Measurements from ENCODE around the gene ESRP2. TPM values are rescaled to one million over a fixed set of nuclear protein-coding genes. Genes with fewer than 3 reads are reported as not detected.

Gene ESRP2
- total and polyA plus RNA-seq, 2 donors: 7.1 to 8.4 TPM

GRCh38 chr16:68200088-68200783, 35.7 kb downstream of the ESRP2 start:
- Histone ChIP-seq H3K4me3 (ENCODE audit: low read depth, low read length) (no peak overlapping the region), H3K4me1 (ENCODE audit: insufficient read depth) (no peaks in the 10 kb centered on the region), H3K27ac (ENCODE audit: low read depth) (no peak overlapping the region), H3K36me3 (ENCODE audit: insufficient read depth) (no peaks in the 10 kb centered on the region)
- WGBS: 52% methylated on average over 3 of the region's 3 CpGs
- DNase-seq (ENCODE audit: extremely low spot score): no peak

GRCh38 chr16:68197250-68197649, 38.7 kb downstream of the ESRP2 start:
- DNase-seq (ENCODE audit: extremely low spot score): no peak
- 92% methylated on average over 2 of the region's 2 CpGs for WGBS
- peaks cover 4% of the 10 kb centered on the region for H3K36me3 ChIP-seq (ENCODE audit: insufficient read depth)

GRCh38 chr16:68194251-68194650, 41.7 kb downstream of the ESRP2 start:
- no peak overlapping the region for H3K4me3 ChIP-seq (ENCODE audit: low read depth, low read length)
- H3K27ac ChIP-seq (ENCODE audit: low read depth): no peak overlapping the region
- peaks cover 9% of the 10 kb centered on the region for H3K36me3 ChIP-seq (ENCODE audit: insufficient read depth)
- no peaks in the 10 kb centered on the region for H3K4me1 ChIP-seq (ENCODE audit: insufficient read depth)
- WGBS: 89% methylated on average over 3 of the region's 3 CpGs
- no peak for DNase-seq (ENCODE audit: extremely low spot score)

More at GRCh38 chr16:68197250-68197649, 38.7 kb downstream of the ESRP2 start:
- Histone ChIP-seq H3K4me3 (ENCODE audit: low read depth, low read length) (no peak overlapping the region), H3K27ac (ENCODE audit: low read depth) (no peak overlapping the region), H3K4me1 (ENCODE audit: insufficient read depth) (no peaks in the 10 kb centered on the region)

DNA sequence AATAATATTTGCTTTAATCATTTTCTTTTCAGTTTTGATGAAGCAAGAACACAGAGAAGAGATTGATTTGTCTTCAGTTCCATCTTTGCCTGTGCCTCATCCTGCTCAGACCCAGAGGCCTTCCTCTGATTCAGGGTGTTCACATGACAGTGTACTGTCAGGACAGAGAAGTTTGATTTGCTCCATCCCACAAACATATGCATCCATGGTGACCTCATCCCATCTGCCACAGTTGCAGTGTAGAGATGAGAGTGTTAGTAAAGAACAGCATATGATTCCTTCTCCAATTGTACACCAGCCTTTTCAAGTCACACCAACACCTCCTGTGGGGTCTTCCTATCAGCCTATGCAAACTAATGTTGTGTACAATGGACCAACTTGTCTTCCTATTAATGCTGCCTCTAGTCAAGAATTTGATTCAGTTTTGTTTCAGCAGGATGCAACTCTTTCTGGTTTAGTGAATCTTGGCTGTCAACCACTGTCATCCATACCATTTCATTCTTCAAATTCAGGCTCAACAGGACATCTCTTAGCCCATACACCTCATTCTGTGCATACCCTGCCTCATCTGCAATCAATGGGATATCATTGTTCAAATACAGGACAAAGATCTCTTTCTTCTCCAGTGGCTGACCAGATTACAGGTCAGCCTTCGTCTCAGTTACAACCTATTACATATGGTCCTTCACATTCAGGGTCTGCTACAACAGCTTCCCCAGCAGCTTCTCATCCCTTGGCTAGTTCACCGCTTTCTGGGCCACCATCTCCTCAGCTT, 45.0 kb downstream of the ESRP2 start:
- H3K36me3 ChIP-seq (ENCODE audit: insufficient read depth): peaks cover 9% of the 10 kb centered on the region
- 97% methylated on average over 2 of the region's 2 CpGs for WGBS
- no peaks in the 10 kb centered on the region for H3K4me1 ChIP-seq (ENCODE audit: insufficient read depth)
- no peak overlapping the region for H3K27ac ChIP-seq (ENCODE audit: low read depth)
- H3K4me3 ChIP-seq (ENCODE audit: low read depth, low read length): no peak overlapping the region
- no peak for DNase-seq (ENCODE audit: extremely low spot score)

DNA sequence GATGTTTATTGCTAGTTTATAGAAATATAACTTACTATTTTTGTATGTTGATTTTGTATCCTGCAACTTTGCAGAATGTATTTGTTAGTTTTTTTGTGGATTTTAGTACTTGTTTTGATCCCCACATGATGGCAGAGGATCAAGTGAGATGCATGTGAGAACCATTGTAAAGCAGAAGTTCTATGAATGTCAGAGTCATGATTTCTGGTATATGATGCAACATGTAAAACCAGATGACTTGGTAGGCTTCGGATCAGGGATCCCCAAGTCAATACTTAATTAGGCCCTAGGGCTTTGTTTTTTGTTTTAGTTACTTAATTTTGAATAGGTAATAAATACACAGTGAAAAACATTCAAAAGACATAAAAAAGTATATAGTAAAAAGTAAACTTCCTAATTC, 45.8 kb downstream of the ESRP2 start:
- no peaks in the 10 kb centered on the region for H3K4me1 ChIP-seq (ENCODE audit: insufficient read depth)
- no peak overlapping the region for H3K4me3 ChIP-seq (ENCODE audit: low read depth, low read length)
- DNase-seq (ENCODE audit: extremely low spot score): no peak
- H3K36me3 ChIP-seq (ENCODE audit: insufficient read depth): peaks cover 9% of the 10 kb centered on the region
- 94% methylated on average over 1 of the region's 1 CpG for WGBS
- no peak overlapping the region for H3K27ac ChIP-seq (ENCODE audit: low read depth)

- peaks cover 6% of the 10 kb centered on the region for H3K36me3 ChIP-seq (ENCODE audit: insufficient read depth)
Observed at GRCh38 chr16:68188170-68188569, 47.8 kb downstream of the ESRP2 start.

DNA sequence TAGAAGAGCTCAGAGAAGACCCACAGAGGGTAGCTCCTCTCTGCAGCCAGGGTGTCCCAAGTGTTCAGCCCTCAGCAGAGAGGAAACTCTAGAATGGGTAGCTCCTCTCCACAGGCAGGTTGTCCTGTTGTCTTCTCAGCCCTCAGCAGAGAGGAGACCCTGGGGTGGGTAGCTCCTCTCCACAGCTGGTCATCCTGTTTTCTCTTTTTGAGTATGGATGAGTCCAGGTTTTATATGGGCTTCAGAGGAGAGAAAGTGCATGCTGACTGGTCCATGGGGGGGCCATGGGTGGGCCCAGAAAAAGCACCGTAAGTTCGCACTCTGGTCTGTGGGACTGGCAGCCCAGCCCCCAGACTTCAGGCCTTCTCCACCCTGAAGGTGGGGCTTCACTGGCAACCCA, 48.4 kb downstream of the ESRP2 start:
- Histone ChIP-seq H3K4me3 (ENCODE audit: low read depth, low read length) (no peak overlapping the region), H3K27ac (ENCODE audit: low read depth) (no peak overlapping the region), H3K36me3 (ENCODE audit: insufficient read depth) (peaks cover 4% of the 10 kb centered on the region), H3K4me1 (ENCODE audit: insufficient read depth) (no peaks in the 10 kb centered on the region)
- DNase-seq (ENCODE audit: extremely low spot score): no peak
- WGBS: 100% methylated on average over 2 of the region's 2 CpGs

More at GRCh38 chr16:68188170-68188569, 47.8 kb downstream of the ESRP2 start:
- no peak overlapping the region for H3K27ac ChIP-seq (ENCODE audit: low read depth)
- DNase-seq (ENCODE audit: extremely low spot score): no peak
- 97% methylated on average over 10 of the region's 10 CpGs for WGBS
- H3K4me1 ChIP-seq (ENCODE audit: insufficient read depth): no peaks in the 10 kb centered on the region
- no peak overlapping the region for H3K4me3 ChIP-seq (ENCODE audit: low read depth, low read length)

GRCh38 chr16:68186877-68187276, 49.0 kb downstream of the ESRP2 start:
- Histone ChIP-seq H3K4me3 (ENCODE audit: low read depth, low read length) (no peak overlapping the region), H3K27ac (ENCODE audit: low read depth) (no peak overlapping the region), H3K36me3 (ENCODE audit: insufficient read depth) (peaks cover 4% of the 10 kb centered on the region), H3K4me1 (ENCODE audit: insufficient read depth) (no peaks in the 10 kb centered on the region)
- WGBS: 98% methylated on average over 7 of the region's 7 CpGs
- DNase-seq (ENCODE audit: extremely low spot score): no peak

DNA sequence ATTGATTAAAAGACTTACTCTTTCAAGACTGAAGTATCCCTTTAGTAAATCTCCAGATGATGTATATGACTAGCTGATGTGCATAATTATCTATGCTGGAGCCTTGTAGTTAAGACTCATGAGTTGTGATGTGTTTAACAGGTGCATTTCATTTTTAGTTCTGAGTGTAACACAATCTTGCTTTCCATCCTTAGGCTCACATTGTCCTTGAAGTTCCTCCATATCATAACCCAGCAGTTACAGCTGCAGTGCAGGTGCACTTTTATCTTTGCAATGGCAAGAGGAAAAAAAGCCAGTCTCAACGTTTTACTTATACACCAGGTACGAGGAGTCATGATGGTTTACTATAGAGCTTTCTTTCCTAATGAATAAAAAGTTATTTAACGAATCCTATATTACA, 52.9 kb downstream of the ESRP2 start:
- DNase-seq (ENCODE audit: extremely low spot score): no peak
- Histone ChIP-seq H3K27ac (ENCODE audit: low read depth) (no peak overlapping the region), H3K36me3 (ENCODE audit: insufficient read depth) (peaks cover 1% of the 10 kb centered on the region), H3K4me3 (ENCODE audit: low read depth, low read length) (no peak overlapping the region), H3K4me1 (ENCODE audit: insufficient read depth) (no peaks in the 10 kb centered on the region)
- 90% methylated on average over 3 of the region's 3 CpGs for WGBS

DNA sequence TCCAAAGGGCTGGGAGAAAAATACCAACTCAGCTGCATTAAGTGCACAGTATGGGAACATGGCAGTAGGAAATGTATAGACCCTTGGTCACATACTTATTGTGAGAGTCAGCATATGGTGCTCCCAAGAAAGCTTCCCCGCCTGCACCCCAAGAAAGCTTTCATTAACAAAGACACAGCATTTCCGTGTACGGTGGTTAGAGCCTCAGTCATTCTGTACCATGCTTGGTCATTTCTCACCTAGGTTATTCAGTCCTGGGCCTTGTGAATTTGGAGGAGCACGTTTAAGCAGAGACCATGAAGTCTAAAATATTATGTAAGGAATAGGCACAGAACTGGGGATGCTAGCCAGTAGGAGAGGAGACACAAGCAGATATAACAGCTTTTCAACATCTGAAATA, 56.1 kb downstream of the ESRP2 start:
- 95% methylated on average over 4 of the region's 4 CpGs for WGBS
- H3K4me1 ChIP-seq (ENCODE audit: insufficient read depth): no peaks in the 10 kb centered on the region
- no peak overlapping the region for H3K27ac ChIP-seq (ENCODE audit: low read depth)
- peaks cover 1% of the 10 kb centered on the region for H3K36me3 ChIP-seq (ENCODE audit: insufficient read depth)
- no peak for DNase-seq (ENCODE audit: extremely low spot score)
- no peak overlapping the region for H3K4me3 ChIP-seq (ENCODE audit: low read depth, low read length)

GRCh38 chr16:68179196-68179795, 56.6 kb downstream of the ESRP2 start:
- no peak overlapping the region for H3K4me3 ChIP-seq (ENCODE audit: low read depth, low read length)
- H3K36me3 ChIP-seq (ENCODE audit: insufficient read depth): peaks cover 1% of the 10 kb centered on the region
- H3K4me1 ChIP-seq (ENCODE audit: insufficient read depth): no peaks in the 10 kb centered on the region
- 79% methylated on average over 2 of the region's 2 CpGs for WGBS
- no peak for DNase-seq (ENCODE audit: extremely low spot score)
- no peak overlapping the region for H3K27ac ChIP-seq (ENCODE audit: low read depth)
